ENCODE data around the gene MICAL3. TPM values are rescaled to one million over a fixed set of nuclear protein-coding genes. Genes with fewer than 3 reads are reported as not detected.

The MICAL3 gene
- total and polyA plus RNA-seq, 2 of the 8 experiments (the other 6 are each of a cell fraction or from before 2014, with no cell fraction given) = 8.3 to 41.8 TPM

DNA sequence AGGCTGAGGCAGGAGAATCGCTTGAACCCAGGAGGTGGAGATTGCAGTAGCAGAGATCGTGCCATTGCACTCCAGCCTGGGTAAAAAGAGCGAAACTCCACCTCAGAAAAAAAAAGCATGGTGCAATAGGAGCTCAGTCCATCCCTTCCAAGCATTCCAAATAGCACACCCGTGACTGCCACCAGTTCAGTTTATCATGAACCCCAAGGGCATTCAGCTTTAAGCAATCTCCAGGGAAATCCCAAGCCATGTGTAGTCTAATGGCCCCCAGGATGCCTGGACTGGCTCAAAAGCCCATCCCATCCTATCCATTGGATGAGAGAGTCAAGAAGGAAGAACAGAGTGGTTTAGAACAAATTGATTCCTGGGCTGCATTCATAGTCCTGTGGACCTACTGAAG is 16.2 kb downstream of the MICAL3 start:
- H2BK20ac ChIP-seq (ENCODE audit: low read length) = no peak overlapping the region
- no peaks in the 10 kb centered on the region for H3K79me2 ChIP-seq (ENCODE audit: control insufficient read depth in 1 of 2, insufficient read depth in 2 of 2, low read length in 2 of 2)
- H3K27me3 ChIP-seq (replicated peaks in 1 of 4; ENCODE audit: control insufficient read depth in 3 of 4, extremely low read depth in 1 of 4, insufficient read depth in 3 of 4, low read length in 3 of 4) = no peaks in the 10 kb centered on the region
- FAIRE-seq = no peak
- no peak overlapping the region for H3K56ac ChIP-seq (replicated peaks; ENCODE audit: insufficient read length, low read depth, low read length)
- H2BK12ac ChIP-seq (ENCODE audit: low read depth, low read length) = no peak overlapping the region
- H3K4ac ChIP-seq (replicated peaks; ENCODE audit: insufficient read length, low read depth, low read length) = no peak overlapping the region
- no peaks in the 10 kb centered on the region for H3K9me3 ChIP-seq (ENCODE audit: insufficient read depth in 2 of 2, low read depth in 1 of 2, low read length in 1 of 2)
- TF ChIP-seq EGR1 (IDR thresholded peaks at IDR 0.05; ENCODE audit: borderline replicate concordance, low read depth, low read length) (no peak), CTBP2 (IDR thresholded peaks at IDR 0.05; ENCODE audit: borderline replicate concordance, insufficient read depth, insufficient read length, low read length) (no peak), SUZ12 (IDR thresholded peaks at IDR 0.05; ENCODE audit: low read length) (no peak), SIRT6 (IDR thresholded peaks at IDR 0.05; ENCODE audit: low read length) (no peak), EZH2 (IDR thresholded peaks at IDR 0.05; ENCODE audit: low read depth, low read length, severe bottlenecking) (no peak), SP2 (IDR thresholded peaks at IDR 0.05; ENCODE audit: low read length) (no peak), KDM5A (IDR thresholded peaks at IDR 0.05; ENCODE audit: low read length) (no peak), RAD21 (IDR thresholded peaks at IDR 0.05 in 1 of 2, conservative IDR thresholded peaks at IDR 0.05 in 1 of 2; ENCODE audit: low read depth in 2 of 2, low read length in 2 of 2) (no peak), CBX8 (IDR thresholded peaks at IDR 0.05; ENCODE audit: borderline replicate concordance, low read depth, low read length) (no peak)
- no peaks in the 10 kb centered on the region for H3K23me2 ChIP-seq (ENCODE audit: low read depth, low read length)
- H3K79me1 ChIP-seq (ENCODE audit: low read depth, low read length) = no peaks in the 10 kb centered on the region
- H3K4me3 ChIP-seq (ENCODE audit: extremely low read depth in 1 of 4, insufficient read depth in 2 of 4, low read depth in 3 of 4, low read length in 4 of 4) = no peak overlapping the region
- no peaks in the 10 kb centered on the region for H3K36me3 ChIP-seq (ENCODE audit: control insufficient read depth in 2 of 4, insufficient read depth in 4 of 4, low read length in 3 of 4)
- no peak overlapping the region for H3K4me2 ChIP-seq (ENCODE audit: insufficient read depth in 1 of 2, low read depth in 2 of 2, low read length in 2 of 2)
- H2BK15ac ChIP-seq (ENCODE audit: low read length) = no peak overlapping the region
- no peak overlapping the region for H2AFZ ChIP-seq (ENCODE audit: low read length)
- no peak overlapping the region for H3K14ac ChIP-seq (ENCODE audit: insufficient read length)
- no peak overlapping the region for H2BK120ac ChIP-seq (replicated peaks; ENCODE audit: low read depth, low read length)
- no peak overlapping the region for H3K23ac ChIP-seq (ENCODE audit: insufficient read length)
- WGBS, 2 experiments (ENCODE audit: extremely low coverage in 1 of 2, insufficient coverage in 1 of 2, insufficient read length in 1 of 2, insufficient replicate concordance in 2 of 2, low coverage in 1 of 2, low lambda C conversion rate in 2 of 2, missing lambda C conversion rate in 1 of 2) = 94% methylated on average over 4 of the region's 4 CpGs; no CpG with 5 or more reads in 1 of the 2 experiments
- DNase-seq (ENCODE audit: low read depth in 1 of 2, low spot score in 2 of 2) = no peak
- ChIA-PET CTCF (ENCODE audit: partially characterized antibody) (interaction anchor here (0.6 to 1.7 kb wide), 2 partner anchors 68 to 109 kb away, joined by 3 to 5 read pairs; no protein-coding TSS in a partner anchor), POLR2A (ENCODE audit: partially characterized antibody) (interaction anchor here (0.6 kb wide), 1 partner anchor 65 kb away, joined by 4 read pairs; no protein-coding TSS in a partner anchor)
- H2AK5ac ChIP-seq (ENCODE audit: low read depth, low read length) = no peak overlapping the region
- H2BK5ac ChIP-seq (ENCODE audit: low read depth, low read length) = no peak overlapping the region
- H3K4me1 ChIP-seq (replicated peaks in 1 of 4; ENCODE audit: control insufficient read depth in 3 of 4, insufficient read depth in 4 of 4, low read length in 3 of 4) = no peaks in the 10 kb centered on the region
- H4K5ac ChIP-seq (ENCODE audit: insufficient read length, low read depth, low read length) = no peak overlapping the region
- no peak overlapping the region for H3K9ac ChIP-seq (replicated peaks in 1 of 4; ENCODE audit: extremely low read depth in 1 of 4, low read depth in 3 of 4, low read length in 3 of 4)
- H4K8ac ChIP-seq (ENCODE audit: extremely low read depth, insufficient read depth, low read length) = no peak overlapping the region
- H4K20me1 ChIP-seq (replicated peaks in 1 of 2; ENCODE audit: control insufficient read depth in 1 of 2, insufficient read depth in 2 of 2, low read length in 2 of 2) = no peaks in the 10 kb centered on the region
- H4K91ac ChIP-seq (replicated peaks; ENCODE audit: insufficient read length, low read length) = no peak overlapping the region
- H3K18ac ChIP-seq (ENCODE audit: extremely low read depth, low read length) = no peak overlapping the region
- H3K27ac ChIP-seq (ENCODE audit: low read depth, low read length) = no peak overlapping the region
